H9 (cell line): Measurements from ENCODE around the gene WDHD1. TPM values are rescaled to one million over a fixed set of nuclear protein-coding genes. Genes with fewer than 3 reads are reported as not detected.

Experiments used
- DNase-seq: peaks from one replicate; pipeline ENCODE4 v3.0.0-alpha.2; 2017
- H2AFZ ChIP-seq: one replicate; pipeline ENCODE4 v1.6.1; 2013; ENCODE audit warnings: mild to moderate bottlenecking, low read length, control low read depth, moderate library complexity
- H2AK5ac ChIP-seq: 2 replicates; pipeline ENCODE4 v1.6.1; 2013; ENCODE audit warnings: low read length, control low read depth, mixed read lengths; ENCODE audit not compliant: insufficient read length
- H2BK120ac ChIP-seq: one replicate; pipeline ENCODE4 v1.6.1; 2013; ENCODE audit warnings: low read depth, mild to moderate bottlenecking, low read length, control low read depth, inconsistent platforms; ENCODE audit not compliant: poor library complexity, severe bottlenecking
- H2BK12ac ChIP-seq: 2 replicates; pipeline ENCODE4 v1.6.1; 2013; ENCODE audit warnings: low read length, control low read depth, mixed read lengths, low read depth; ENCODE audit not compliant: insufficient read length
- H2BK15ac ChIP-seq: 2 replicates; pipeline ENCODE4 v1.6.1; 2013; ENCODE audit warnings: low read depth, low read length, control low read depth
- H2BK20ac ChIP-seq: one replicate; pipeline ENCODE4 v1.6.1; 2013; ENCODE audit warnings: low read depth, mild to moderate bottlenecking, low read length, control low read depth, inconsistent platforms; ENCODE audit not compliant: poor library complexity, severe bottlenecking
- H2BK5ac ChIP-seq: 2 replicates; pipeline ENCODE4 v1.6.1; 2013; ENCODE audit warnings: low read length, control low read depth, mixed read lengths; ENCODE audit not compliant: insufficient read length
- H3K14ac ChIP-seq: 2 replicates; pipeline ENCODE4 v1.6.1; 2013; ENCODE audit warnings: low read length, control low read depth; ENCODE audit not compliant: insufficient read depth
- H3K18ac ChIP-seq: 2 replicates; pipeline ENCODE4 v1.6.1; 2013; ENCODE audit warnings: low read depth, mild to moderate bottlenecking, mixed read lengths, low read length, control low read depth; ENCODE audit not compliant: insufficient read length
- H3K23ac ChIP-seq: 2 replicates; pipeline ENCODE4 v1.6.1; 2013; ENCODE audit warnings: low read length, control low read depth, mixed read lengths, low read depth; ENCODE audit not compliant: insufficient read length
- H3K23me2 ChIP-seq: 2 replicates; pipeline ENCODE4 v1.6.1; 2013; ENCODE audit warnings: low read depth, mild to moderate bottlenecking, mixed read lengths, low read length, control low read depth; ENCODE audit not compliant: insufficient read length, poor library complexity, severe bottlenecking
- H3K27ac ChIP-seq: 2 replicates; pipeline ENCODE4 v1.5.1; 2013; ENCODE audit warnings: low read length, control low read depth, mixed read lengths, low read depth; ENCODE audit not compliant: insufficient read length
- H3K27me3 ChIP-seq: 2 replicates; pipeline ENCODE4 v1.6.1; 2013; ENCODE audit warnings: low read length, control low read depth, inconsistent platforms; ENCODE audit not compliant: insufficient read depth
- H3K4ac ChIP-seq: 2 replicates; pipeline ENCODE4 v1.6.1; 2013; ENCODE audit warnings: low read depth, mild to moderate bottlenecking, control low read depth, inconsistent platforms, low read length, moderate library complexity
- H3K4me1 ChIP-seq: 2 replicates; pipeline ENCODE4 v1.6.1; 2013; ENCODE audit warnings: low read length, control low read depth, inconsistent platforms; ENCODE audit not compliant: insufficient read depth
- H3K4me2 ChIP-seq: 2 replicates; pipeline ENCODE4 v1.6.1; 2013; ENCODE audit warnings: low read length, control low read depth, mixed read lengths; ENCODE audit not compliant: insufficient read length, insufficient read depth
- H3K56ac ChIP-seq: 2 replicates; pipeline ENCODE4 v1.6.1; 2013; ENCODE audit warnings: low read depth, mild to moderate bottlenecking, mixed read lengths, low read length, control low read depth; ENCODE audit not compliant: insufficient read length
- H3K79me1 ChIP-seq: 2 replicates; pipeline ENCODE4 v1.6.1; 2013; ENCODE audit warnings: low read depth, mild to moderate bottlenecking, moderate library complexity, low read length, control low read depth, inconsistent platforms; ENCODE audit not compliant: insufficient read depth, poor library complexity, severe bottlenecking
- H3K79me2 ChIP-seq: 2 replicates; pipeline ENCODE4 v1.6.1; 2013; ENCODE audit warnings: low read length, control low read depth, inconsistent platforms; ENCODE audit not compliant: insufficient read depth
- H3K9ac ChIP-seq: 2 replicates; pipeline ENCODE4 v1.6.1; 2013; ENCODE audit warnings: low read length, control low read depth, mixed read lengths; ENCODE audit not compliant: insufficient read length; ENCODE audit errors: extremely low read depth
- H3K9me3 ChIP-seq: one replicate; pipeline ENCODE4 v1.6.1; 2013; ENCODE audit warnings: low read depth, low read length, inconsistent platforms; ENCODE audit not compliant: control insufficient read depth
- H3T11ph ChIP-seq: one replicate; pipeline ENCODE4 v1.6.1; 2013; ENCODE audit warnings: mild to moderate bottlenecking, low read length, control low read depth, inconsistent platforms
- H4K20me1 ChIP-seq: one replicate; pipeline ENCODE4 v1.6.1; 2013; ENCODE audit not compliant: control insufficient read depth, insufficient read length, insufficient read depth
- H4K5ac ChIP-seq: 2 replicates; pipeline ENCODE4 v1.6.1; 2013; ENCODE audit warnings: low read depth, mild to moderate bottlenecking, mixed read lengths, low read length, control low read depth; ENCODE audit not compliant: insufficient read length
- H4K8ac ChIP-seq: replicated peaks from 2 replicates; pipeline ENCODE4 v1.6.1; 2013; ENCODE audit warnings: low read length, control low read depth, mixed read lengths, low read depth; ENCODE audit not compliant: insufficient read length
- H4K91ac ChIP-seq: 2 replicates; pipeline ENCODE4 v1.6.1; 2013; ENCODE audit warnings: low read depth, mild to moderate bottlenecking, moderate library complexity, mixed read lengths, low read length, control low read depth; ENCODE audit not compliant: insufficient read length
- H3K27ac Mint-ChIP-seq, 3 experiments: 2 replicates in 2 of 3; 3 replicates in 1 of 3; pipeline ENCODE4 v1.8.0; 2020 to 2021; ENCODE audit warnings: mixed read lengths in 3 of 3, mild to moderate bottlenecking in 1 of 3, moderate library complexity in 1 of 3
- H3K27me3 Mint-ChIP-seq: 2 replicates; pipeline ENCODE4 v1.8.0; 2021; ENCODE audit warnings: low read depth, mild to moderate bottlenecking, moderate library complexity, mixed read lengths
- H3K36me3 Mint-ChIP-seq, 3 experiments: 2 replicates in 2 of 3; 3 replicates in 1 of 3; pipeline ENCODE4 v1.8.0; 2020 to 2021; ENCODE audit warnings: low read depth in 3 of 3, mixed read lengths in 3 of 3; ENCODE audit not compliant: insufficient read depth in 1 of 3
- H3K4me1 Mint-ChIP-seq, 2 experiments: 2 replicates each; pipeline ENCODE4 v1.8.0; 2020; ENCODE audit warnings: mixed read lengths in 2 of 2
- H3K4me3 Mint-ChIP-seq, 2 experiments: 2 replicates in 1 of 2; 3 replicates in 1 of 2; pipeline ENCODE4 v1.8.0; 2020 to 2021; ENCODE audit warnings: mild to moderate bottlenecking in 2 of 2, mixed read lengths in 2 of 2, moderate library complexity in 1 of 2
- H3K9me3 Mint-ChIP-seq, 2 experiments: 2 replicates in 1 of 2; 3 replicates in 1 of 2; pipeline ENCODE4 v1.8.0; 2020; ENCODE audit warnings: mild to moderate bottlenecking in 2 of 2, mixed read lengths in 2 of 2, moderate library complexity in 1 of 2
- WGBS: extraction: QIAGEN DNeasy Blood & Tissue Kit; methylation state at CpG from one replicate; pipeline ENCODE4 v1.1.7; 2013; ENCODE audit warnings: missing lambda C conversion rate, low lambda C conversion rate, mixed read lengths; ENCODE audit not compliant: insufficient read length; ENCODE audit errors: extremely low coverage; 5-methylcytosine and 5-hydroxymethylcytosine counted together
- total RNA-seq: library from RNA; stranded (reverse); gene quantifications from 2 replicates; pipeline ENCODE4 v1.2.1, GENCODE V29; 2021
- TF ChIP-seq, protein P1 (sequence below): fragments of 200-600 bp; sonication (generic); conservative IDR thresholded peaks from 3 replicates; pipeline ENCODE4 v1.8.0; 2021; ENCODE audit warnings: antibody characterized with exemption, mild to moderate bottlenecking

WDHD1 gene
- total RNA-seq, 1 experiment from 2014 or later, result 93.7 TPM

DNA sequence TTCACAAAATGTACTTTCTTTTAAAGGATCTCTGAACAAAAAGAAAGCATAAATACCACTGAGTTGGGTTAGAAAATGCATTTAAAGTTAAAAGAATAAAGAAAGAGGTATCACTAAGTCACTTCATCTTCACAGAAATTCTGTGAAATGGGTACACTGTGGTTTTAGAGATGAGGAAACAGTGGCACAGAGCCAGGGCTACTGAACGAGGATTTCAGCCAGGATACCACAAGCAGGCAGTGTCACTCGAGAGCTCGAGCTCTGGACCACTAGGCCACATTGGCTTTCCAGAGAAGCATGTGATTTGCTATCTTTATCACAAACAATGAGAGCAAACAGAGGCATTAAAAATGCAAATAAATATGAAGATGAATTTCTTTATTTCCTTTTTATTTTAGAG lies 51.0 kb downstream of the WDHD1 start:
- Histone ChIP-seq H4K5ac (no peak overlapping the region), H4K91ac (no peak overlapping the region), H2BK12ac (no peak overlapping the region), H2BK120ac (no peak overlapping the region), H4K20me1 (no peaks in the 10 kb centered on the region), H3K18ac (no peak overlapping the region), H3K4me2 (no peak overlapping the region), H2BK5ac (no peak overlapping the region), H4K8ac (no peak overlapping the region), H2BK15ac (no peak overlapping the region), H2AK5ac (no peak overlapping the region), H3K9ac (no peak overlapping the region), H3K56ac (no peak overlapping the region), H3K4me1 (no peaks in the 10 kb centered on the region), H3K14ac (no peak overlapping the region), H3T11ph (no peak overlapping the region), H3K79me1 (no peaks in the 10 kb centered on the region), H3K23ac (no peak overlapping the region), H3K27ac (no peak overlapping the region), H3K79me2 (no peaks in the 10 kb centered on the region), H3K9me3 (no peaks in the 10 kb centered on the region), H2AFZ (no peak overlapping the region), H3K4ac (no peak overlapping the region), H3K27me3 (no peaks in the 10 kb centered on the region), H2BK20ac (no peak overlapping the region), H3K23me2 (no peaks in the 10 kb centered on the region)
- no peak for DNase-seq
- Mint-ChIP-seq H3K9me3 (no peaks in the 10 kb centered on the region), H3K4me3 (no peak overlapping the region), H3K4me1 (peaks cover 0 to 5% of the 10 kb centered on the region in 2 experiments; a peak in 1 of 4 replicates), H3K27ac (no peak overlapping the region), H3K36me3 (peaks cover 18 to 68% (median 57%) of the 10 kb centered on the region in 3 experiments; a peak in 6 of 7 replicates), H3K27me3 (no peaks in the 10 kb centered on the region)
- WGBS, result no CpG with 5 or more reads among the region's 3 CpGs
- TF ChIP-seq, protein P1, sequence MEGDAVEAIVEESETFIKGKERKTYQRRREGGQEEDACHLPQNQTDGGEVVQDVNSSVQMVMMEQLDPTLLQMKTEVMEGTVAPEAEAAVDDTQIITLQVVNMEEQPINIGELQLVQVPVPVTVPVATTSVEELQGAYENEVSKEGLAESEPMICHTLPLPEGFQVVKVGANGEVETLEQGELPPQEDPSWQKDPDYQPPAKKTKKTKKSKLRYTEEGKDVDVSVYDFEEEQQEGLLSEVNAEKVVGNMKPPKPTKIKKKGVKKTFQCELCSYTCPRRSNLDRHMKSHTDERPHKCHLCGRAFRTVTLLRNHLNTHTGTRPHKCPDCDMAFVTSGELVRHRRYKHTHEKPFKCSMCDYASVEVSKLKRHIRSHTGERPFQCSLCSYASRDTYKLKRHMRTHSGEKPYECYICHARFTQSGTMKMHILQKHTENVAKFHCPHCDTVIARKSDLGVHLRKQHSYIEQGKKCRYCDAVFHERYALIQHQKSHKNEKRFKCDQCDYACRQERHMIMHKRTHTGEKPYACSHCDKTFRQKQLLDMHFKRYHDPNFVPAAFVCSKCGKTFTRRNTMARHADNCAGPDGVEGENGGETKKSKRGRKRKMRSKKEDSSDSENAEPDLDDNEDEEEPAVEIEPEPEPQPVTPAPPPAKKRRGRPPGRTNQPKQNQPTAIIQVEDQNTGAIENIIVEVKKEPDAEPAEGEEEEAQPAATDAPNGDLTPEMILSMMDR, result no peak
